HFFc6 (cell line): Measurements from ENCODE around the gene TMBIM4. TPM values are rescaled to one million over a fixed set of nuclear protein-coding genes. Genes with fewer than 3 reads are reported as not detected.

Source experiments
- DNase-seq: peaks from one replicate; pipeline ENCODE4 v3.0.0-alpha.2; 2018
- H3K27ac Mint-ChIP-seq: 2 replicates; pipeline ENCODE4 v1.8.0; 2020; ENCODE audit warnings: mild to moderate bottlenecking, mixed read lengths
- H3K27me3 Mint-ChIP-seq: 2 replicates; pipeline ENCODE4 v1.8.0; 2021; ENCODE audit warnings: mild to moderate bottlenecking, moderate library complexity, mixed read lengths; ENCODE audit not compliant: insufficient read depth
- H3K36me3 Mint-ChIP-seq: 2 replicates; pipeline ENCODE4 v1.8.0; 2021; ENCODE audit warnings: low read depth, mixed read lengths
- H3K4me1 Mint-ChIP-seq: 2 replicates; pipeline ENCODE4 v1.8.0; 2020; ENCODE audit warnings: low read depth, mixed read lengths
- H3K4me3 Mint-ChIP-seq: 2 replicates; pipeline ENCODE4 v1.8.0; 2020; ENCODE audit warnings: mild to moderate bottlenecking, moderate library complexity, mixed read lengths
- H3K9me3 Mint-ChIP-seq: 2 replicates; pipeline ENCODE4 v1.8.0; 2020; ENCODE audit warnings: mild to moderate bottlenecking, mixed read lengths
- total RNA-seq, 6 experiments: library from RNA; stranded (reverse); fragmentation: NEBNext Ultra II Directional; extraction: Animal tissue kit (Norgen Biotek cat#: 25700); gene quantifications; 2 replicates in 1 of 6; 3 replicates in 5 of 6; pipeline ENCODE4 v1.2.3, GENCODE V29; 2021
- TF ChIP-seq, protein P1 (sequence below): fragments of 200-600 bp; sonication (generic); IDR thresholded peaks from 2 replicates; pipeline ENCODE4 v1.5.0; 2021; ENCODE audit warnings: antibody characterized with exemption, mild to moderate bottlenecking

Gene TMBIM4
- total RNA-seq, 6 experiments from 2014 or later = 92.3 to 112 (median 104) TPM

DNA sequence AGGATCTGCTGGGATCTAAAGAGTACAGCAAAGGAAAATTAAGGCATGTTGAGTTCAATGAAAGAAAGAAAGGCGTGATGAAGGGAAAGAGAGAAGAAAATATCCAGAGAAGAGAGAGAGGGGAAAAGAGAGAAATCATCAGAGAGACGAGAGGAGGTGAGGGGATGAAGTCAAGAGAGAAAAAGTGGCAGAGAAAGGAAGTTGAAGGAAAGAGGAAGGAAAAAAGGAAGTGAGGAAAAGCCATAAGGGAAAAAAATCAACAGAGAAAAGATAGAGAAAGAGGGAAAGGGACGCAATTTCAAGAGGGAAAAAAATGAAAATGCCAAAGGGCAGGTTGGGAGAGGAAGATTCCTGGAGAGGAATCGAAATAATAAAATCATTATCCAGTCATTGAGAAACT, 79.6 kb downstream of the TMBIM4 start:
- Mint-ChIP-seq H3K4me1 (peaks cover 25% of the 10 kb centered on the region), H3K36me3 (no peaks in the 10 kb centered on the region), H3K27me3 (no peaks in the 10 kb centered on the region), H3K4me3 (no peak overlapping the region), H3K9me3 (no peaks in the 10 kb centered on the region), H3K27ac (no peak overlapping the region)
- TF ChIP-seq, protein P1, sequence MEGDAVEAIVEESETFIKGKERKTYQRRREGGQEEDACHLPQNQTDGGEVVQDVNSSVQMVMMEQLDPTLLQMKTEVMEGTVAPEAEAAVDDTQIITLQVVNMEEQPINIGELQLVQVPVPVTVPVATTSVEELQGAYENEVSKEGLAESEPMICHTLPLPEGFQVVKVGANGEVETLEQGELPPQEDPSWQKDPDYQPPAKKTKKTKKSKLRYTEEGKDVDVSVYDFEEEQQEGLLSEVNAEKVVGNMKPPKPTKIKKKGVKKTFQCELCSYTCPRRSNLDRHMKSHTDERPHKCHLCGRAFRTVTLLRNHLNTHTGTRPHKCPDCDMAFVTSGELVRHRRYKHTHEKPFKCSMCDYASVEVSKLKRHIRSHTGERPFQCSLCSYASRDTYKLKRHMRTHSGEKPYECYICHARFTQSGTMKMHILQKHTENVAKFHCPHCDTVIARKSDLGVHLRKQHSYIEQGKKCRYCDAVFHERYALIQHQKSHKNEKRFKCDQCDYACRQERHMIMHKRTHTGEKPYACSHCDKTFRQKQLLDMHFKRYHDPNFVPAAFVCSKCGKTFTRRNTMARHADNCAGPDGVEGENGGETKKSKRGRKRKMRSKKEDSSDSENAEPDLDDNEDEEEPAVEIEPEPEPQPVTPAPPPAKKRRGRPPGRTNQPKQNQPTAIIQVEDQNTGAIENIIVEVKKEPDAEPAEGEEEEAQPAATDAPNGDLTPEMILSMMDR = no peak
- DNase-seq = no peak

DNA sequence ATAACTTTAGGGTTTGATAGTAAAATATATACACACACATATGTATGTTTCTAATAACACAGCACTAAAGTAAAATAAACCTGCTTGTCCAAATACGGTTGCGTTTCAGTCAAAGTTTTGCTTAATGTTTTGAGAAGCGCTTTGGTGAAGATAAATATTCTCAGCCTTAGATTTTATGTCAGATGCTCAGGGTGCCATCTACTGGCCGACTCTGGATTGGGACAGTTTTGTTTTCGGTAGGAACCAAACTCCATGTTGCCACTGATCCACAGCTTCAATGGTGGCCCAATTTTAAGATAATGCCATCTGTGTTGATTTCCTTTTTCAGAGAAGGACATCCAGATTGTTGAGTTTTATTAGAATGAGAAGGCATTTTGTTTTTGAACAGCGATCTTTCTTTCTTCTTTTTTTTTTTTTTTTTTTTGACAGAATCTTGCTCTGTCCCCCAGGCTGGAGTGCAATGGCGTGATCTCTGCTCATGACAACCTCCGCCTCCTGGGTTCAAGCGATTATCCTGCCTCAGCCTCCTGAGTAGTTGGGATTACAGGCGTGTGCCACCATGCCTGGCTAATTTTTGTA, 82.3 kb downstream of the TMBIM4 start:
- H3K4me3 Mint-ChIP-seq = peak overlapping the region; percentile 38; the same call in 1 of the 2 replicates
- peaks cover 17% of the 10 kb centered on the region for H3K4me1 Mint-ChIP-seq
- H3K27me3 Mint-ChIP-seq = no peaks in the 10 kb centered on the region
- H3K27ac Mint-ChIP-seq = peak overlapping the region; percentile 39; the same call in 1 of the 2 replicates
- TF ChIP-seq, protein P1 = peak; percentile 89
- H3K36me3 Mint-ChIP-seq = no peaks in the 10 kb centered on the region
- DNase-seq = peak; percentile 65
- no peaks in the 10 kb centered on the region for H3K9me3 Mint-ChIP-seq

DNA sequence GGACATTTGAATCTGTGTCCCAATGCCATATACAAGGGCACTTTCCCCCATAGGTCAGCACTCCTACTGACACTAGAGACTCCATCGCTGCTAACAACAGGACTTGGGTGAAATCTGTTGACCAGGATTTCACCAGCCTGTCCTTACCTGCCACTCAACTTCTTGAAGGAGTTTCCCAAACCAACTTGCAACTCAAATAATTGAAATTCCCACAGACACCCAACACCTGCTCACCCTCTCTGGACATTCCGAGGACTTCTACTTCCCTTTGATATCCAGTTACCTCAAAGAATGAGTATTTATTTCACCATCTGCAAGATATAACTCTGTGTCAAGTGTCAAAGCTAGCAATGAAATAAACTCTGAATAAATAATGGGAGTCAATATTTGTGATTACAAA, 83.8 kb downstream of the TMBIM4 start:
- TF ChIP-seq, protein P1 = no peak
- peaks cover 15% of the 10 kb centered on the region for H3K4me1 Mint-ChIP-seq
- H3K36me3 Mint-ChIP-seq = no peaks in the 10 kb centered on the region
- H3K27me3 Mint-ChIP-seq = no peaks in the 10 kb centered on the region
- H3K27ac Mint-ChIP-seq = no peak overlapping the region
- DNase-seq = no peak
- H3K9me3 Mint-ChIP-seq = no peaks in the 10 kb centered on the region
- no peak overlapping the region for H3K4me3 Mint-ChIP-seq

Other genes starting within 250 kb of the TMBIM4 start
- 10 to 100 TPM; 41.1 to 53.1 (median 45.5) TPM for gene LLPH, start 39.2 kb downstream of the TMBIM4 start, total RNA-seq
- gene IRAK3, start 19.2 kb upstream of the TMBIM4 start, total RNA-seq = 1 to 10 TPM in 5 of 6 experiments, under 1 TPM in 1; 0.83 to 4.7 (median 3.6) TPM
- gene HELB, start 132.5 kb upstream of the TMBIM4 start, total RNA-seq = 1 to 10 TPM; 1.4 to 2.1 (median 1.8) TPM